ENCODE results near the gene CEP104. TPM values are rescaled to one million over a fixed set of nuclear protein-coding genes. Genes with fewer than 3 reads are reported as not detected.

CEP104 gene
- total and polyA plus RNA-seq, 11 donors = 5.5 to 46.1 (median 33.0) TPM

DNA sequence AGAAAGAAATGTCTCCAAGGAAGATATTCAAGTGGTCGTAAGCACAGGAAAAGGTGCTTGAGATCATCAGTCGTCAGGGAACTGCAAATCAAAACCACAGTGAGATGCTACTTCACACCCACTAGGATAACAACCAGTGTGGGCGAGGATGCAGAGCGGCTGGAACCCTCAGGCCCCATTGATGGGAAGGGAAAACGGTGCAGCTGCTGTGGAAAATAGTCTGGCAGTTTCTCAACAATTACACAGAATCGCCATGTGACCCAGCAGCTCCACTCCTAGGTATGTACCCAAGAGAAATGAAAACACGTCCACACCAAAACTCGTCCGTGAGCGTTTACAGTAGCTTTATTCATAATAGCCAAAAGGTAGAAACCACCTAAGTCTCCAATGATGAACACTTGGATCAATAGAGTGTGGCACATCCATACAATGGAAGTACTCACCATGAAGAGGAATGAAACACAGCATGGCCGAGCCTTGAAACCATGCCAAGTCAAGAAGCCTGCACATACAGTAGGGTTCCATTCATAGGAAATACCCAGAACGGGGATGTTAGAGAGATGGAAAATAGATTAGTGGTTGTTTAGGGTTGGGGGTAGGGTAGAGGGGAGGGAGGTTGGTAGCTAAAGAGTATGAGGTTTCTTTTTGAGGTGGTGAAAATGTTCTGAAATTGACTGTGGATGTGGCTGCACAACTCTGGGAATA is 6.4 kb upstream of the CEP104 start:
- H3K27ac ChIP-seq = no peak overlapping the region
- H3K9me3 ChIP-seq = no peaks in the 10 kb centered on the region
- H3K36me3 ChIP-seq = peaks cover 0 to 28% (median 10%) of the 10 kb centered on the region in 9 donors
- no peak for ATAC-seq
- TF ChIP-seq, protein P1, sequence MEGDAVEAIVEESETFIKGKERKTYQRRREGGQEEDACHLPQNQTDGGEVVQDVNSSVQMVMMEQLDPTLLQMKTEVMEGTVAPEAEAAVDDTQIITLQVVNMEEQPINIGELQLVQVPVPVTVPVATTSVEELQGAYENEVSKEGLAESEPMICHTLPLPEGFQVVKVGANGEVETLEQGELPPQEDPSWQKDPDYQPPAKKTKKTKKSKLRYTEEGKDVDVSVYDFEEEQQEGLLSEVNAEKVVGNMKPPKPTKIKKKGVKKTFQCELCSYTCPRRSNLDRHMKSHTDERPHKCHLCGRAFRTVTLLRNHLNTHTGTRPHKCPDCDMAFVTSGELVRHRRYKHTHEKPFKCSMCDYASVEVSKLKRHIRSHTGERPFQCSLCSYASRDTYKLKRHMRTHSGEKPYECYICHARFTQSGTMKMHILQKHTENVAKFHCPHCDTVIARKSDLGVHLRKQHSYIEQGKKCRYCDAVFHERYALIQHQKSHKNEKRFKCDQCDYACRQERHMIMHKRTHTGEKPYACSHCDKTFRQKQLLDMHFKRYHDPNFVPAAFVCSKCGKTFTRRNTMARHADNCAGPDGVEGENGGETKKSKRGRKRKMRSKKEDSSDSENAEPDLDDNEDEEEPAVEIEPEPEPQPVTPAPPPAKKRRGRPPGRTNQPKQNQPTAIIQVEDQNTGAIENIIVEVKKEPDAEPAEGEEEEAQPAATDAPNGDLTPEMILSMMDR (IDR thresholded peaks at IDR 0.05) = no peak
- no peak for TF ChIP-seq POLR2A (IDR thresholded peaks at IDR 0.05)
- no peak overlapping the region for H3K4me3 ChIP-seq
- H3K27me3 ChIP-seq = no peaks in the 10 kb centered on the region
- H3K4me1 ChIP-seq = peaks cover 0 to 5% (median under 1%) of the 10 kb centered on the region in 12 donors
- 76 to 83% (median 80%) methylated on average over 12 of the region's 12 CpGs for WGBS, 4 donors
- intact Hi-C loops (cut with DNase I) = no loop called here
- no peak for DNase-seq

- peaks cover 0 to 3% (median 0%) of the 10 kb centered on the region in 9 donors for H3K36me3 ChIP-seq
- no peaks in the 10 kb centered on the region for H3K9me3 ChIP-seq
- peak overlapping the region in 1 of 12 donors; percentile 85 for H3K27ac ChIP-seq
- peak overlapping the region; percentile 64 to 99 (median 90) for H3K4me3 ChIP-seq
- ATAC-seq (no peak), DNase-seq (no peak)
- TF ChIP-seq, protein P1 (IDR thresholded peaks at IDR 0.05) = peak in 1 of 12 donors; percentile 5
- TF ChIP-seq POLR2A (IDR thresholded peaks at IDR 0.05) = no peak
- intact Hi-C loops (cut with DNase I) = no loop called here
- 71 to 74% (median 72%) methylated on average over 32 to 34 of the region's 34 CpGs for WGBS, 4 donors
- no peaks in the 10 kb centered on the region for H3K27me3 ChIP-seq
- peaks cover 0 to 27% (median 19%) of the 10 kb centered on the region in 12 donors for H3K4me1 ChIP-seq
These were observed 1.4 kb upstream of the CEP104 start for GRCh38 chr1:3858231-3858981.

DNA sequence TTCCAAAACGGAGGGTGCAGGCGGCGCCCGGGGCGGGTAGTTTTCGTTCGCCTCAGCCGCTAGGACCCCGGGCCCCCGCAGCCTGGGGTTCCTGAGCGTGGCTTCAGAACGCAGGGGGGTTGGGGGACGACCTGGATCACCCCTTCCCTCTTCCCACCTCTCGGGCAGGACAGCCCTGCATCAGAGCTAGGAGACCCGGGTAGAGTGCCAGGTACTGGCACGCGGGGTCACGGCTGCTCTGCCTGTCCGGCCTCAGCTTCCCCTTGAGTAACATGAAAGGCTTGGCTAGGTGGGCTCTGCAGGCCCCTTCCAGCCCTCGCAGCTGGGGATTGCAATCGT is 749 bp upstream of the CEP104 start:
- DNase-seq (no peak), ATAC-seq (peak in 2 of 4 donors; percentile 2 to 3)
- 12 to 21% (median 16%) methylated on average over 20 to 21 of the region's 21 CpGs; no CpG with 5 or more reads in 1 of the 4 donors for WGBS, 4 donors
- no peaks in the 10 kb centered on the region for H3K9me3 ChIP-seq
- TF ChIP-seq, protein P1 (IDR thresholded peaks at IDR 0.05) = no peak
- no peak for TF ChIP-seq POLR2A (IDR thresholded peaks at IDR 0.05)
- intact Hi-C loops (cut with DNase I) = loop anchor here in 2 of 10 donors (2.0 kb wide), 2 partner anchors 41 to 43 kb away; partner anchors contain the start of gene C1orf174 (in 1 of the 2)
- H3K4me3 ChIP-seq = peak overlapping the region; percentile 64 to 99 (median 90)
- peaks cover 0 to 27% (median 19%) of the 10 kb centered on the region in 12 donors for H3K4me1 ChIP-seq
- H3K27me3 ChIP-seq = no peaks in the 10 kb centered on the region
- H3K27ac ChIP-seq = peak overlapping the region; percentile 25 to 85 (median 78)
- H3K36me3 ChIP-seq = no peaks in the 10 kb centered on the region

All from heart left ventricle (tissue), 16 donors.